ENCODE data around the gene NADSYN1.

NADSYN1 gene

GRCh38 chr11:71461696-71462095 lies 8.7 kb downstream of the NADSYN1 start:
- POLR2A ChIA-PET: no interaction called here
- H3K9me3 ChIP-seq (ENCODE audit: control insufficient read depth, insufficient read depth, low read depth, low read length): no peaks in the 10 kb centered on the region
- H3K4me1 ChIP-seq (ENCODE audit: control insufficient read depth, insufficient read depth, low read length): no peaks in the 10 kb centered on the region
- no peak overlapping the region for H3K27ac ChIP-seq (ENCODE audit: extremely low read depth, low read depth, low read length)
- CTCF ChIA-PET: no interaction called here
- peaks cover 0 to 70% of the 10 kb centered on the region in 2 experiments; a peak in 2 of 3 replicates for H3K36me3 ChIP-seq (ENCODE audit: control insufficient read depth in 2 of 2, insufficient read depth in 1 of 2, low read length in 2 of 2)
- TF ChIP-seq ZSCAN23 (tag by site-specific recombination; IDR thresholded peaks at IDR 0.05): no peak
- no peak for TF ChIP-seq REPIN1 (tag by site-specific recombination; IDR thresholded peaks at IDR 0.05; ENCODE audit: low read depth)
- no peak for TF ChIP-seq SALL2 (tag by site-specific recombination; IDR thresholded peaks at IDR 0.05; ENCODE audit: borderline replicate concordance)
- TF ChIP-seq SP2 (tag by site-specific recombination; IDR thresholded peaks at IDR 0.05): no peak
- no peak for TF ChIP-seq SCRT2 (tag by site-specific recombination; IDR thresholded peaks at IDR 0.05)
- TF ChIP-seq ZNF449 (tag by site-specific recombination; IDR thresholded peaks at IDR 0.05): no peak
- no peak for TF ChIP-seq ZNF510 (tag by site-specific recombination; IDR thresholded peaks at IDR 0.05; ENCODE audit: insufficient replicate concordance)
- TF ChIP-seq ZBTB6 (tag by site-specific recombination; IDR thresholded peaks at IDR 0.05): no peak
- TF ChIP-seq ZNF48 (tag by site-specific recombination; IDR thresholded peaks at IDR 0.05): no peak
- no peak for TF ChIP-seq WT1 (tag by site-specific recombination; IDR thresholded peaks at IDR 0.05)
- TF ChIP-seq ZNF18 (tag by site-specific recombination; IDR thresholded peaks at IDR 0.05): no peak
- no peak for TF ChIP-seq ZBTB11 (tag by site-specific recombination; conservative IDR thresholded peaks at IDR 0.05; ENCODE audit: low read depth)
- TF ChIP-seq ZNF112 (tag by site-specific recombination; IDR thresholded peaks at IDR 0.05): no peak
- TF ChIP-seq ZNF707 (tag by site-specific recombination; IDR thresholded peaks at IDR 0.05): no peak
- no peak for TF ChIP-seq ZNF600 (tag by site-specific recombination; IDR thresholded peaks at IDR 0.05)
- TF ChIP-seq ZNF157 (tag by site-specific recombination; IDR thresholded peaks at IDR 0.05): no peak
- no peak for TF ChIP-seq ZNF239 (tag by site-specific recombination; IDR thresholded peaks at IDR 0.05)
- no peak for TF ChIP-seq ZBTB8A (tag by site-specific recombination; IDR thresholded peaks at IDR 0.05)
- no peak for TF ChIP-seq REST (tag by site-specific recombination; IDR thresholded peaks at IDR 0.05)
- H3K4me3 ChIP-seq (ENCODE audit: low read depth, low read length): no peak overlapping the region
